GM19395 (cell line): ENCODE data around the gene ARHGAP12.

Source experiments
- ATAC-seq: cut with Tn5 transposase; IDR thresholded peaks from one replicate; pipeline ENCODE4 v1.9.1; 2021; ENCODE audit warnings: mild to moderate bottlenecking, moderate library complexity; ENCODE audit not compliant: unreplicated experiment

Gene ARHGAP12

GRCh38 chr10:31948021-31948420, 19.4 kb upstream of the ARHGAP12 start:
- ATAC-seq: no peak

- ATAC-seq: no peak
Observed at GRCh38 chr10:31947144-31947926, 18.7 kb upstream of the ARHGAP12 start.

- no peak for ATAC-seq
Observed at GRCh38 chr10:31945392-31945791, 16.8 kb upstream of the ARHGAP12 start.

- ATAC-seq: no peak
Observed at GRCh38 chr10:31944071-31944433, 15.4 kb upstream of the ARHGAP12 start.

GRCh38 chr10:31942892-31943291, 14.3 kb upstream of the ARHGAP12 start:
- no peak for ATAC-seq

GRCh38 chr10:31942435-31942834, 13.8 kb upstream of the ARHGAP12 start:
- ATAC-seq: no peak

GRCh38 chr10:31940839-31941653, 12.4 kb upstream of the ARHGAP12 start:
- no peak for ATAC-seq

- ATAC-seq: no peak
Observed at GRCh38 chr10:31939797-31940708, 11.4 kb upstream of the ARHGAP12 start.

- no peak for ATAC-seq
Observed at GRCh38 chr10:31937371-31937770, 8.7 kb upstream of the ARHGAP12 start.

- ATAC-seq: no peak
Observed at GRCh38 chr10:31936933-31937332, 8.3 kb upstream of the ARHGAP12 start.

- ATAC-seq: no peak
Observed at GRCh38 chr10:31936086-31936485, 7.5 kb upstream of the ARHGAP12 start.

- ATAC-seq: no peak
Observed at GRCh38 chr10:31935678-31936077, 7.0 kb upstream of the ARHGAP12 start.

GRCh38 chr10:31932838-31933237, 4.2 kb upstream of the ARHGAP12 start:
- ATAC-seq: no peak

- ATAC-seq: no peak
Observed at GRCh38 chr10:31930856-31931255, 2.2 kb upstream of the ARHGAP12 start.

GRCh38 chr10:31930023-31930751, 1.6 kb upstream of the ARHGAP12 start:
- ATAC-seq: peak; percentile 39

GRCh38 chr10:31929261-31930022, 811 bp upstream of the ARHGAP12 start:
- peak; percentile 16 for ATAC-seq

GRCh38 chr10:31927884-31928548, 615 bp downstream of the ARHGAP12 start:
- peak; percentile 35 for ATAC-seq

- ATAC-seq: no peak
Observed at GRCh38 chr10:31927565-31927883, 1.1 kb downstream of the ARHGAP12 start.
